ENCODE results near the gene CST7. TPM values are rescaled to one million over a fixed set of nuclear protein-coding genes. Genes with fewer than 3 reads are reported as not detected.

The CST7 gene
- total RNA-seq, 1 experiment from 2014 or later = not detected

GRCh38 chr20:24969186-24970029 is 20.3 kb downstream of the CST7 start:
- no peaks in the 10 kb centered on the region for H3K36me3 ChIP-seq
- no peak overlapping the region for H3K4me3 ChIP-seq
- H3K9me3 ChIP-seq = no peaks in the 10 kb centered on the region
- H3K27me3 ChIP-seq = no peaks in the 10 kb centered on the region
- no peak for DNase-seq

- H3K36me3 ChIP-seq = no peaks in the 10 kb centered on the region; the same call in 1 of the 2 replicates
- H3K9me3 ChIP-seq = no peaks in the 10 kb centered on the region; the same call in 1 of the 2 replicates
- DNase-seq = no peak
- no peak overlapping the region for H3K4me3 ChIP-seq
- no peaks in the 10 kb centered on the region for H3K27me3 ChIP-seq
Observed at GRCh38 chr20:24970030-24970553, 21.0 kb downstream of the CST7 start.

GRCh38 chr20:24970754-24971153 is 21.7 kb downstream of the CST7 start:
- no peak overlapping the region for H3K4me3 ChIP-seq
- H3K27me3 ChIP-seq = no peaks in the 10 kb centered on the region
- no peaks in the 10 kb centered on the region; the same call in 1 of the 2 replicates for H3K9me3 ChIP-seq
- no peaks in the 10 kb centered on the region; the same call in 1 of the 2 replicates for H3K36me3 ChIP-seq
- no peak for DNase-seq

GRCh38 chr20:24971376-24972101 is 22.5 kb downstream of the CST7 start:
- no peak for DNase-seq
- H3K36me3 ChIP-seq = no peaks in the 10 kb centered on the region; the same call in 1 of the 2 replicates

GRCh38 chr20:24972341-24972740 is 23.3 kb downstream of the CST7 start:
- H3K4me3 ChIP-seq = no peak overlapping the region
- no peaks in the 10 kb centered on the region; the same call in 1 of the 2 replicates for H3K36me3 ChIP-seq

More at GRCh38 chr20:24971376-24972101, 22.5 kb downstream of the CST7 start:
- Histone ChIP-seq H3K4me3 (no peak overlapping the region), H3K9me3 (no peaks in the 10 kb centered on the region; the same call in 1 of the 2 replicates), H3K27me3 (no peaks in the 10 kb centered on the region)

GRCh38 chr20:24977336-24977735 is 28.3 kb downstream of the CST7 start:
- no peaks in the 10 kb centered on the region; the same call in 1 of the 2 replicates for H3K9me3 ChIP-seq
- H3K36me3 ChIP-seq = no peaks in the 10 kb centered on the region; the same call in 1 of the 2 replicates
- H3K27me3 ChIP-seq = no peaks in the 10 kb centered on the region
- no peak for DNase-seq
- H3K4me3 ChIP-seq = no peak overlapping the region

More at GRCh38 chr20:24972341-24972740, 23.3 kb downstream of the CST7 start:
- no peak for DNase-seq
- no peaks in the 10 kb centered on the region for H3K27me3 ChIP-seq
- H3K9me3 ChIP-seq = no peaks in the 10 kb centered on the region; the same call in 1 of the 2 replicates

GRCh38 chr20:24977797-24978196 is 28.7 kb downstream of the CST7 start:
- DNase-seq = no peak
- H3K36me3 ChIP-seq = peaks cover under 1% of the 10 kb centered on the region; the same call in 1 of the 2 replicates

GRCh38 chr20:24978513-24978912 is 29.4 kb downstream of the CST7 start:
- Histone ChIP-seq H3K9me3 (no peaks in the 10 kb centered on the region; the same call in 1 of the 2 replicates), H3K4me3 (no peak overlapping the region), H3K27me3 (no peaks in the 10 kb centered on the region), H3K36me3 (peaks cover 3% of the 10 kb centered on the region)
- no peak for DNase-seq

More at GRCh38 chr20:24977797-24978196, 28.7 kb downstream of the CST7 start:
- Histone ChIP-seq H3K4me3 (no peak overlapping the region), H3K9me3 (no peaks in the 10 kb centered on the region; the same call in 1 of the 2 replicates), H3K27me3 (no peaks in the 10 kb centered on the region)

- DNase-seq = no peak
- H3K27me3 ChIP-seq = no peaks in the 10 kb centered on the region
- H3K9me3 ChIP-seq = no peaks in the 10 kb centered on the region; the same call in 1 of the 2 replicates
- no peak overlapping the region for H3K4me3 ChIP-seq
- H3K36me3 ChIP-seq = peaks cover 3% of the 10 kb centered on the region
Observed at GRCh38 chr20:24979036-24979960, 30.2 kb downstream of the CST7 start.

- Histone ChIP-seq H3K36me3 (peaks cover 3% of the 10 kb centered on the region), H3K9me3 (no peaks in the 10 kb centered on the region; the same call in 1 of the 2 replicates), H3K4me3 (no peak overlapping the region), H3K27me3 (no peaks in the 10 kb centered on the region)
- no peak for DNase-seq
Observed at GRCh38 chr20:24980291-24981053, 31.4 kb downstream of the CST7 start.

GRCh38 chr20:24981282-24981681 is 32.2 kb downstream of the CST7 start:
- Histone ChIP-seq H3K27me3 (no peaks in the 10 kb centered on the region), H3K36me3 (peaks cover 3% of the 10 kb centered on the region), H3K9me3 (no peaks in the 10 kb centered on the region), H3K4me3 (no peak overlapping the region)
- DNase-seq = no peak

- Histone ChIP-seq H3K27me3 (no peaks in the 10 kb centered on the region), H3K36me3 (peaks cover 3% of the 10 kb centered on the region; the same call in 1 of the 2 replicates), H3K9me3 (no peaks in the 10 kb centered on the region), H3K4me3 (no peak overlapping the region)
- DNase-seq = no peak
Observed at GRCh38 chr20:24981790-24982189, 32.7 kb downstream of the CST7 start.

- no peak for DNase-seq
- Histone ChIP-seq H3K9me3 (no peaks in the 10 kb centered on the region), H3K27me3 (no peaks in the 10 kb centered on the region), H3K4me3 (no peak overlapping the region), H3K36me3 (peaks cover 3% of the 10 kb centered on the region; the same call in 1 of the 2 replicates)
Observed at GRCh38 chr20:24983896-24984295, 34.8 kb downstream of the CST7 start.

GRCh38 chr20:24984961-24985640 is 36.0 kb downstream of the CST7 start:
- H3K4me3 ChIP-seq = no peak overlapping the region
- peaks cover 3% of the 10 kb centered on the region; the same call in 1 of the 2 replicates for H3K36me3 ChIP-seq
- H3K9me3 ChIP-seq = no peaks in the 10 kb centered on the region
- no peaks in the 10 kb centered on the region for H3K27me3 ChIP-seq
- no peak for DNase-seq

- no peak for DNase-seq
- Histone ChIP-seq H3K27me3 (no peaks in the 10 kb centered on the region), H3K4me3 (no peak overlapping the region), H3K9me3 (no peaks in the 10 kb centered on the region), H3K36me3 (peaks cover 3% of the 10 kb centered on the region; the same call in 1 of the 2 replicates)
Observed at GRCh38 chr20:24985802-24986201, 36.7 kb downstream of the CST7 start.

Data from MG63 (cell line).